K562 (cell line): Measurements from ENCODE around the gene KRTAP4-7. TPM values are rescaled to one million over a fixed set of nuclear protein-coding genes. Genes with fewer than 3 reads are reported as not detected.
"Not testable (repeated sequence)": the region's sequence is repeated elsewhere in the genome, so short reads cannot be mapped to it uniquely, and the experiment has no call there.

ENCODE experiments used
- ATAC-seq: fragments of 200-7000 bp; cut with Tn5 transposase; 3 replicates; pipeline ENCODE4 v1.9.1; 2020; ENCODE audit warnings: moderate library complexity
- BruUV-seq: library from RNA; stranded (reverse); fragments of 400-500 nt; replicated peaks from 2 replicates; lab custom pipeline; 2021; lab: Mats Ljungman, UMichigan
- CTCF ChIA-PET: fragments of 300-600 bp; formaldehyde crosslinking; extraction: SDS; loops from one replicate; lab custom pipeline; 2021; ENCODE audit warnings: low intra/inter-chr PET ratio; lab: Yijun Ruan, JAX
- POLR2A ChIA-PET: fragments of 300-600, 350-650 bp; sonication (Branson Sonifier 250); formaldehyde crosslinking; extraction: SDS; loops from one replicate; lab custom pipeline; 2021; ENCODE audit warnings: antibody characterized with exemption, inconsistent platforms; lab: Yijun Ruan, JAX
- DNase-seq, 4 experiments: peaks; one replicate each; pipeline versions ENCODE4 v3.0.0 to v3.0.0-alpha.2; 2011 to 2018; ENCODE audit warnings: low spot score in 3 of 4, mixed read lengths in 3 of 4; ENCODE audit errors: extremely low read depth in 1 of 4
- FAIRE-seq: peaks from 2 replicates; lab custom pipeline; 2011; peaks lifted over from hg19 to GRCh38; lab: Jason Lieb, UNC
- H2AFZ ChIP-seq: 2 replicates; pipeline ENCODE4 v1.6.0; 2011; ENCODE audit warnings: low read depth, low read length, control low read depth, inconsistent platforms
- H3K27ac ChIP-seq: fragments of 200-600 bp; 3 replicates; pipeline ENCODE4 v1.8.0; 2011; ENCODE audit warnings: low read depth, mild to moderate bottlenecking, control low read depth, inconsistent platforms, low read length, moderate library complexity, mixed read lengths; ENCODE audit errors: extremely low read depth
- H3K27me3 ChIP-seq, 2 experiments: fragments of 300-600 bp in 1 of 2; 2 replicates in 1 of 2; 3 replicates in 1 of 2; pipeline versions ENCODE4 v1.6.0 to v1.8.0; 2011; ENCODE audit warnings: inconsistent platforms in 2 of 2, low read length in 2 of 2, mild to moderate bottlenecking in 1 of 2, mixed read lengths in 1 of 2, moderate library complexity in 1 of 2; ENCODE audit not compliant: control insufficient read depth in 2 of 2, insufficient read depth in 2 of 2
- H3K36me3 ChIP-seq: fragments of 300-600 bp; 3 replicates; pipeline ENCODE4 v1.8.0; 2011; ENCODE audit warnings: mild to moderate bottlenecking, low read length, inconsistent platforms; ENCODE audit not compliant: control insufficient read depth, insufficient read depth
- H3K4me1 ChIP-seq, 2 experiments: fragments of 200-600 bp in 1 of 2; replicated peaks in 1 of 2; 2 replicates in 1 of 2; 3 replicates in 1 of 2; pipeline versions ENCODE4 v1.5.1 to v1.8.0; 2011; ENCODE audit warnings: inconsistent platforms in 2 of 2, low read length in 2 of 2, mild to moderate bottlenecking in 1 of 2, mixed read lengths in 1 of 2, moderate library complexity in 1 of 2; ENCODE audit not compliant: control insufficient read depth in 2 of 2, insufficient read depth in 2 of 2
- H3K4me2 ChIP-seq: 2 replicates; pipeline ENCODE4 v1.6.1; 2011; ENCODE audit warnings: low read length, control low read depth, inconsistent platforms, mixed read lengths; ENCODE audit not compliant: insufficient read depth
- H3K4me3 ChIP-seq: fragments of 200-600 bp; sonication (generic), shearing (Covaris generic); 2 replicates; pipeline ENCODE4 v1.5.1; 2016; ENCODE audit warnings: control low read depth, inconsistent platforms
- H3K79me2 ChIP-seq: fragments of 200-600 bp; 3 replicates; pipeline ENCODE4 v1.8.0; 2011; ENCODE audit warnings: low read length, inconsistent platforms; ENCODE audit not compliant: control insufficient read depth, insufficient read depth
- H3K9ac ChIP-seq, 2 experiments: 2 replicates each; pipeline versions ENCODE4 v1.6.0 to v1.6.1; 2011; ENCODE audit warnings: low read depth in 2 of 2, low read length in 2 of 2, control low read depth in 1 of 2, inconsistent platforms in 1 of 2, mild to moderate bottlenecking in 1 of 2, mixed read lengths in 1 of 2; ENCODE audit not compliant: insufficient read depth in 1 of 2
- H3K9me1 ChIP-seq: one replicate; pipeline ENCODE4 v1.6.0; 2011; ENCODE audit warnings: inconsistent platforms, mild to moderate bottlenecking, low read length, moderate library complexity; ENCODE audit not compliant: control insufficient read depth, insufficient read depth
- H3K9me3 ChIP-seq: replicated peaks from 2 replicates; pipeline ENCODE4 v1.5.1; 2011; ENCODE audit warnings: low read depth, low read length, inconsistent platforms; ENCODE audit not compliant: control insufficient read depth, insufficient read depth
- H4K20me1 ChIP-seq: replicated peaks from 2 replicates; pipeline ENCODE4 v1.6.1; 2011; ENCODE audit warnings: low read length, inconsistent platforms, mixed read lengths; ENCODE audit not compliant: control insufficient read depth, insufficient read depth
- CBX1 ChIP-seq: sonication (generic); IDR thresholded peaks from 2 replicates; pipeline ENCODE4 v1.6.1; 2016; ENCODE audit warnings: antibody characterized with exemption, low read depth, mild to moderate bottlenecking
- CHD2 ChIP-seq: IDR thresholded peaks from 2 replicates; pipeline ENCODE4 v1.6.1; 2011; ENCODE audit warnings: low read depth, low read length
- HNRNPL ChIP-seq: fragments of 200-400 bp; formaldehyde crosslinking; IDR thresholded peaks from 2 replicates; pipeline ENCODE4 v1.6.1; 2017; ENCODE audit warnings: low read depth, mild to moderate bottlenecking, low read length
- MYNN ChIP-seq, 2 experiments: sonication (generic); formaldehyde crosslinking in 1 of 2; IDR thresholded peaks; 2 replicates each; pipeline versions ENCODE4 v1.5.0 to v1.6.1; 2016 to 2020; ENCODE audit warnings: antibody characterized with exemption in 1 of 2, missing genetic modification reagents in 1 of 2
- PHF20 ChIP-seq: fragments of 450-650 bp; IDR thresholded peaks from 2 replicates; pipeline ENCODE4 v1.6.1; 2018; ENCODE audit not compliant: partially characterized antibody
- SMARCB1 ChIP-seq: IDR thresholded peaks from 2 replicates; pipeline ENCODE4 v1.6.1; 2011; ENCODE audit warnings: improper control_type of control experiment, low read depth; ENCODE audit not compliant: insufficient read length
- XRCC4 ChIP-seq: IDR thresholded peaks from one replicate; pipeline ENCODE4 v1.6.1; 2011; ENCODE audit not compliant: insufficient read depth, insufficient read length; ENCODE audit errors: extremely low read depth
- WGBS: fragments of 100-300 bp; shearing (Covaris generic); methylation state at CpG from one replicate; pipeline ENCODE4 v1.1.6; 2016; ENCODE audit warnings: low coverage, mixed read lengths; ENCODE audit not compliant: insufficient coverage; ENCODE audit errors: missing lambda C conversion rate; 5-methylcytosine and 5-hydroxymethylcytosine counted together
- in situ Hi-C: fragments of 300-500 bp; cut with MboI; formaldehyde crosslinking; loops from 4 replicates; pipeline ENCODE4 v1.15.0; 2018; ENCODE audit warnings: inconsistent platforms, mixed read lengths
- intact Hi-C: fragments of 100-400 bp; cut with micrococcal nuclease; formaldehyde crosslinking; loops from 2 replicates; pipeline ENCODE4 v1.14.2; 2022
- polyA plus RNA-seq, 8 experiments: library from polyadenylated mRNA; depleted of rRNA in 4 of 8; stranded (reverse) in 5 of 8; unstranded in 3 of 8; fragments of >200 nt; fragmentation: Nextera tagmentation in 2 of 8; fragmentation: Illumina TruSeq in 1 of 8; extraction: Ambion mirVana in 2 of 8; extraction: Trizol in 1 of 8; gene quantifications; 2 replicates each; pipeline versions ENCODE4 v1.2.1 to v1.2.3, GENCODE V29; 2011 to 2014; ENCODE audit warnings: inconsistent platforms in 1 of 8, missing spikeins in 1 of 8
- total RNA-seq, 7 experiments: library from RNA; depleted of rRNA in 6 of 7; stranded (reverse); fragments of >200 nt in 6 of 7; fragmentation: Illumina TruSeq in 2 of 7; extraction: Trizol in 2 of 7; gene quantifications; 2 replicates each; pipeline versions ENCODE4 v1.2.1 to v1.2.3, GENCODE V29; 2011 to 2021; ENCODE audit warnings: low replicate concordance in 1 of 7
- TF ChIP-seq, protein P1 (sequence below): fragments of 450-650 bp; IDR thresholded peaks from 2 replicates; pipeline ENCODE4 v1.6.1; 2014; ENCODE audit warnings: low read depth, mild to moderate bottlenecking, moderate library complexity, borderline replicate concordance
- TF ChIP-seq, protein P2 (sequence below): fragments of 450-650 bp; formaldehyde crosslinking; IDR thresholded peaks from 2 replicates; pipeline ENCODE4 v1.4.0; 2020; ENCODE audit warnings: mild to moderate bottlenecking, moderate library complexity

KRTAP4-7 gene
- total and polyA plus RNA-seq, 9 of the 15 experiments (the other 6 are each of a cell fraction or from before 2014, with no cell fraction given), result not detected

DNA sequence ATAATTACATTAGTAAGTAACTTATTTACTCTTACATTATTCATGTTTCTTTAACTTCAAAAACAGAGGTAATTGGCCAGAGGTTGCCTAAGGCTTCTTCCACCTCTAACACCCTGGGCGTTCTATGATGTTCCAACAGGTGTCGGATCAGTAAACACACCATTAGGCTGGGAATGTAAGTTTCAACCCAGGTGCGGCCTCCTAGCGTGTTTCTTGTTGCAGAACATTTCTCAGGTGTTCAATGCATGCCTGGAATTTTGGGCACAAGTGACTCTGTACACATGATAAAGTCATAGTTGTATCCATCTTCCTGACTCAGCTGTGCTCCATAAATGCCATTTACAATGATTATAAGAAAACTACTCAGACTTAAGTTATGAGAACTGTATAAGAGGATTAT lies 29.9 kb upstream of the KRTAP4-7 start:
- Histone ChIP-seq H4K20me1 (no peaks in the 10 kb centered on the region), H3K4me3 (no peak overlapping the region), H3K79me2 (no peaks in the 10 kb centered on the region), H3K9me1 (no peaks in the 10 kb centered on the region), H3K4me1 (no peaks in the 10 kb centered on the region), H3K27ac (no peak overlapping the region), H3K4me2 (no peak overlapping the region), H2AFZ (no peak overlapping the region), H3K27me3 (peaks cover 0 to 7% of the 10 kb centered on the region in 2 experiments; a peak in 2 of 5 replicates), H3K9ac (no peak overlapping the region), H3K36me3 (no peaks in the 10 kb centered on the region), H3K9me3 (no peaks in the 10 kb centered on the region)
- no peak for FAIRE-seq
- ChIA-PET CTCF (no interaction called here), POLR2A (interaction anchor here (0.7 kb wide), 1 partner anchor 14 kb away, joined by 3 read pairs; no protein-coding TSS in a partner anchor)
- TF ChIP-seq, protein P1, sequence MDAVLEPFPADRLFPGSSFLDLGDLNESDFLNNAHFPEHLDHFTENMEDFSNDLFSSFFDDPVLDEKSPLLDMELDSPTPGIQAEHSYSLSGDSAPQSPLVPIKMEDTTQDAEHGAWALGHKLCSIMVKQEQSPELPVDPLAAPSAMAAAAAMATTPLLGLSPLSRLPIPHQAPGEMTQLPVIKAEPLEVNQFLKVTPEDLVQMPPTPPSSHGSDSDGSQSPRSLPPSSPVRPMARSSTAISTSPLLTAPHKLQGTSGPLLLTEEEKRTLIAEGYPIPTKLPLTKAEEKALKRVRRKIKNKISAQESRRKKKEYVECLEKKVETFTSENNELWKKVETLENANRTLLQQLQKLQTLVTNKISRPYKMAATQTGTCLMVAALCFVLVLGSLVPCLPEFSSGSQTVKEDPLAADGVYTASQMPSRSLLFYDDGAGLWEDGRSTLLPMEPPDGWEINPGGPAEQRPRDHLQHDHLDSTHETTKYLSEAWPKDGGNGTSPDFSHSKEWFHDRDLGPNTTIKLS, result no peak
- TF ChIP-seq MYNN (IDR thresholded peaks at IDR 0.05) (no peak), MYNN (CRISPR knock-in tag; IDR thresholded peaks at IDR 0.05) (no peak), SMARCB1 (no peak), PHF20 (no peak), CHD2 (no peak), HNRNPL (no peak), CBX1 (no peak), XRCC4 (no peak)
- TF ChIP-seq, protein P2, sequence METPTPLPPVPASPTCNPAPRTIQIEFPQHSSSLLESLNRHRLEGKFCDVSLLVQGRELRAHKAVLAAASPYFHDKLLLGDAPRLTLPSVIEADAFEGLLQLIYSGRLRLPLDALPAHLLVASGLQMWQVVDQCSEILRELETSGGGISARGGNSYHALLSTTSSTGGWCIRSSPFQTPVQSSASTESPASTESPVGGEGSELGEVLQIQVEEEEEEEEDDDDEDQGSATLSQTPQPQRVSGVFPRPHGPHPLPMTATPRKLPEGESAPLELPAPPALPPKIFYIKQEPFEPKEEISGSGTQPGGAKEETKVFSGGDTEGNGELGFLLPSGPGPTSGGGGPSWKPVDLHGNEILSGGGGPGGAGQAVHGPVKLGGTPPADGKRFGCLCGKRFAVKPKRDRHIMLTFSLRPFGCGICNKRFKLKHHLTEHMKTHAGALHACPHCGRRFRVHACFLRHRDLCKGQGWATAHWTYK, result no peak
- 1% methylated on average over 4 of the region's 4 CpGs for WGBS
- no peak for DNase-seq
- in situ Hi-C loops (no loop called here), intact Hi-C loops (no loop called here)
- no TSS peak for BruUV-seq
- ATAC-seq, result no peak

DNA sequence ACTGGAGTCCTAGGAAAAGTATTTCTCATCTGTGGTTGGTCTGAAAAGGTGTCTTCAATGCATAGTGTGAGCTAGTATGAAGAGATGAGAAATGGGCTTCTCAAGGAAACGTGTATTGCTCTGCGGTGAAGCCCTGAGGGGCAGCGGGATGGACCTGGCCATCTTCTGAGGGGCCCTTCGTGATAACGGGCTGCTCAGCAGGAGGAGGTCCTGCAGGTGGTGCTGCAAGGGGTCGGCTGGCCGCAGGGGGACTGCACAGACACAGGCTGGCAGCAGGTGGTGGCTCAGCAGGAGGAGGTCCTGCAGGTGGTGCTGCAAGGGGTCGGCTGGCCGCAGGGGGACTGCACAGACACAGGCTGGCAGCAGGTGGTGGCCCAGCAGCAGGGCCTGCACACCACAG lies 29.4 kb upstream of the KRTAP4-7 start:
- ATAC-seq, FAIRE-seq, H3K9me3 ChIP-seq, BruUV-seq, H3K27ac ChIP-seq, DNase-seq, POLR2A ChIA-PET, intact Hi-C loops, H4K20me1 ChIP-seq, H3K9me1 ChIP-seq, H3K79me2 ChIP-seq, H3K27me3 ChIP-seq, H3K36me3 ChIP-seq, H2AFZ ChIP-seq, CTCF ChIA-PET, in situ Hi-C loops, H3K9ac ChIP-seq, H3K4me1 ChIP-seq, H3K4me2 ChIP-seq, H3K4me3 ChIP-seq: not testable (repeated sequence)
- WGBS, result under 1% methylated on average over 7 of the region's 9 CpGs
